HFF-Myc (cell line): ENCODE data around the gene TUSC2.

Source experiments
- DNase-seq: peaks from one replicate; pipeline ENCODE4 v3.0.0-alpha.2; 2011; ENCODE audit warnings: low read depth; ENCODE audit errors: extremely low read depth
- H3K4me3 ChIP-seq: replicated peaks from 2 replicates; pipeline ENCODE4 v1.5.1; 2011; ENCODE audit warnings: low read depth, mild to moderate bottlenecking, control low read depth, low read length
- CTCF ChIP-seq: IDR thresholded peaks from 2 replicates; pipeline ENCODE4 v1.5.1; 2012; ENCODE audit warnings: mild to moderate bottlenecking, low read depth, low read length, control low read depth; ENCODE audit errors: missing control alignments

Gene TUSC2

GRCh38 chr3:50350213-50350526, 22.1 kb upstream of the TUSC2 start:
- DNase-seq: no peak
- H3K4me3 ChIP-seq: peak overlapping the region; percentile 75
- no peak for TF ChIP-seq CTCF

- H3K4me3 ChIP-seq: no peak overlapping the region
- TF ChIP-seq CTCF: peak; percentile 62
- DNase-seq: no peak
These were observed 19.3 kb upstream of the TUSC2 start for GRCh38 chr3:50347187-50347813.

DNA sequence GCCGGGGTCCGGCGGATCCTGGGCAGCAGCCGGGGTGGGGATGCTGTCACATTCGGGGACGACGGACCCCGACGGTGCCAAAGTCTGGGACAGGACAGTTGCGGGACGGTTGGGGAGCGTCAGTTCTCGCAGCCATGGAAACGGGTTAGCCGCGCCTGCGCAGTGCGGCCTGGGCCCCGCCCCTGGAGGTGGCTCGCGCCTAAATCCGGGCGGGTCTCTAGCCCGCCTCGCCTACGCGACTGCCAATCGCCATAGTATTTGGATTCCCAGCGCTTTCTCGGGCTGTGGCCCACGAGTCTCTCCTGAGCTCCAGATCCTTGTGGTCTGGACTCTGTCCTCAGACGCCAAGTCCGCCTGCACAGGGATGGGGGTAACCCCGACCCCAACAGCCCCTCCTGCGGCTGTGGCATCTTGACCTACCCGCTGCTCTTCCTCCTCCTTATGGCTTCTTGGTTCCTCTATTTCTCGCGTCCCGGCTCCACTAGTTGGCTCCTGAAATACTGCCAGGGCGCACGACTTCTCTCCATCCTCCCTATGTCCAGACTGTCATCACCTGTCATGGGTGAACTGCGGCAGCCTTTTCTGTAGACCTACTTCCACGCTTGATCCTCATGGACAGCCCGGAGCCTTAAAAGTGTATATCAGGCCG, 17.7 kb upstream of the TUSC2 start, which contains the start of gene ZMYND10:
TSS of gene ZMYND10 (minus strand) at position 147 of the 649 bp plus-strand sequence. CDS start 153 bp downstream, outside the sequence.
- DNase-seq: no peak
- no peak for TF ChIP-seq CTCF
- peak within 1 kb of the TSS; percentile 40 for H3K4me3 ChIP-seq

GRCh38 chr3:50345008-50345407, 17.0 kb upstream of the TUSC2 start:
- TF ChIP-seq CTCF: no peak
- H3K4me3 ChIP-seq: peak overlapping the region; percentile 40
- no peak for DNase-seq

DNA sequence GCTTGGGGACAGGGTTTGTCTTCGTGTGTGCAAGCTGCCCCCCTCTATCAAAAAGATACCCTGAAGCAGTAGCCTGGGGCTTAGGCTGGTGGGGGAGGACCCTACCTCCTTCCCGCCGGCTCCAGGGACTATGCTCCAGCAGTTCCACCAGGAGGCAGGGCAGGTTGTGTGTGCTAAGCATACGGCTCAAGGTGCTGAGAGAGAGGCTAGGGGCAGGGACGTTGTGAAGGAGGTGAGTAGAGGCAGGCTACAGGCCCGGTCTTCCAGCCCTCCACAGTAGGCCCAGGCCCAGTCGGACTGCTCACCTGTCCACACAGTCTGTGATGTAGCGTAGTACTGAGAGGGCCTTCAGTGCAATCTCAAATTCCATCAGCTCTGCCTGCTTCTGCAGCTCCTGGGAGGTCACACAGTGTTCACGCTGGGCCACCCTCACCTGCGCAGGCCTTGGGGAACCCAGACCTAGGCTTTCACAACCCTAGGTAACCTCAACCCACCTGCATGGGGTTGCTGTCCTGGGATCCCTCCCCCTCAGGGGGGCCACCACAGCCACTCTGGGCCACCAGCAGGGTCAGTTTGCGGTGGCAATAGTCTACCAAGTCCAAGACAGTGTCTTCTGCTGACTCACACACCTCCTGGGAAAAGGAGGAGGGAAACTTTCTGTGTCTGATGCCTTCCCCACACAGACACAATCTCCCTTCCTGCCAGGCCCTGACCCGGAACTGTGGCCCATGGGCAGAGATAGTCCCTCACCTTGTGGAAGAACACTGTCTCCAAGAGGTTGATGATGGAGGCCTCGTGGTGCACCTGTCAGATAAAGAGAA, 15.0 kb upstream of the TUSC2 start:
- H3K4me3 ChIP-seq: no peak overlapping the region
- TF ChIP-seq CTCF: no peak
- DNase-seq: no peak

- no peak for TF ChIP-seq CTCF
- DNase-seq: no peak
- peak overlapping the region; percentile 97; the same call in 1 of the 2 replicates for H3K4me3 ChIP-seq
These were observed 14.1 kb upstream of the TUSC2 start for GRCh38 chr3:50341996-50342650.
